Epithelial cell of esophagus (primary cell): ENCODE results near the gene CD84.
"Not testable (repeated sequence)": the region's sequence is repeated elsewhere in the genome, so short reads cannot be mapped to it uniquely, and the experiment has no call there.

Source experiments
- DNase-seq: peaks from one replicate; pipeline ENCODE4 v3.0.0; 2010; ENCODE audit warnings: low read depth
- H3K4me3 ChIP-seq: 2 replicates; pipeline ENCODE4 v1.5.1; 2011; ENCODE audit warnings: mild to moderate bottlenecking, low read length, control low read depth
- TF ChIP-seq, protein P1 (sequence below): IDR thresholded peaks from 2 replicates; pipeline ENCODE4 v1.5.1; 2011; ENCODE audit warnings: low read depth, mild to moderate bottlenecking, low read length, control low read depth, inconsistent platforms; ENCODE audit not compliant: insufficient read depth; ENCODE audit errors: missing control alignments

Gene CD84

DNA sequence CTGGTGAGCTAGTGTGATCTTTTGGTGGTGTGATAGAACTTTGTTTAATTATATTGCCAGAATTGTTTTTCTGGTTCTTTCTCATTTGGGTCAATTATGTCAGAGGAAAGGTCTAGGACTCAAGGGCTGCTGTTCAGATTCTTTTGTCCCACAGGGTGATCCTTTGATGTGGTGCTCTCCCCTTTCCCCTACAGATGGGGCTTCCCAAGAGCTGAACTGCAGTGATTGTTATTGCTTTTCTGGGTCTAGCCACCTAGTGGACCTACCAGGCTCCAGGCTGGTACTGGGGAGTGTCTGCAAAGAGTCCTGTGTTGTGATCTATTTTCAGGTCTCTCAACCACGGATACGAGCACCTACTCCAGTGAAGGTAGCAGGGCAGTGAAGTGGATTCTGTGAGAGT is 25.9 kb upstream of the CD84 start:
- no peak overlapping the region for H3K4me3 ChIP-seq
- TF ChIP-seq, protein P1, sequence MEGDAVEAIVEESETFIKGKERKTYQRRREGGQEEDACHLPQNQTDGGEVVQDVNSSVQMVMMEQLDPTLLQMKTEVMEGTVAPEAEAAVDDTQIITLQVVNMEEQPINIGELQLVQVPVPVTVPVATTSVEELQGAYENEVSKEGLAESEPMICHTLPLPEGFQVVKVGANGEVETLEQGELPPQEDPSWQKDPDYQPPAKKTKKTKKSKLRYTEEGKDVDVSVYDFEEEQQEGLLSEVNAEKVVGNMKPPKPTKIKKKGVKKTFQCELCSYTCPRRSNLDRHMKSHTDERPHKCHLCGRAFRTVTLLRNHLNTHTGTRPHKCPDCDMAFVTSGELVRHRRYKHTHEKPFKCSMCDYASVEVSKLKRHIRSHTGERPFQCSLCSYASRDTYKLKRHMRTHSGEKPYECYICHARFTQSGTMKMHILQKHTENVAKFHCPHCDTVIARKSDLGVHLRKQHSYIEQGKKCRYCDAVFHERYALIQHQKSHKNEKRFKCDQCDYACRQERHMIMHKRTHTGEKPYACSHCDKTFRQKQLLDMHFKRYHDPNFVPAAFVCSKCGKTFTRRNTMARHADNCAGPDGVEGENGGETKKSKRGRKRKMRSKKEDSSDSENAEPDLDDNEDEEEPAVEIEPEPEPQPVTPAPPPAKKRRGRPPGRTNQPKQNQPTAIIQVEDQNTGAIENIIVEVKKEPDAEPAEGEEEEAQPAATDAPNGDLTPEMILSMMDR = peak; percentile 4
- no peak for DNase-seq

DNA sequence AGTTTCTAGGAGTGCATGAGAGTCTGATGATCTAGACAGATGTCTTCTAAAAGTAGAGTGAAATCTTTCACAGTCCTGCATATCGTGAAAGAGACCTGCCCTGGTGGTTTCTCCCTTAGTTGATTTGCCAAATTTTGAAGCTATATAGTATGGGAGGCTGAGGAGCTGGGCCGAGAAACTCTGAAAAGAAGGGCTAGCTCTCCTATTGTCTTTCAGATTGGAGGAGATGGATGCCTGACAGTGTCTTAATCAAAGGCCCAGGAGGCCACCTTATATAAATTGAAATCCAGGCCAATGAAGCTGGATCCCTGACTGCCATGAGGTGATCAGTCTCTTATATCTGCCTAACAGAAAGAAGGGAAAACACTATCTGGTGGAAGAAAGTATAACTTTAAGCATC is 18.4 kb upstream of the CD84 start:
- no peak overlapping the region for H3K4me3 ChIP-seq
- no peak for DNase-seq
- TF ChIP-seq, protein P1 = no peak

DNA sequence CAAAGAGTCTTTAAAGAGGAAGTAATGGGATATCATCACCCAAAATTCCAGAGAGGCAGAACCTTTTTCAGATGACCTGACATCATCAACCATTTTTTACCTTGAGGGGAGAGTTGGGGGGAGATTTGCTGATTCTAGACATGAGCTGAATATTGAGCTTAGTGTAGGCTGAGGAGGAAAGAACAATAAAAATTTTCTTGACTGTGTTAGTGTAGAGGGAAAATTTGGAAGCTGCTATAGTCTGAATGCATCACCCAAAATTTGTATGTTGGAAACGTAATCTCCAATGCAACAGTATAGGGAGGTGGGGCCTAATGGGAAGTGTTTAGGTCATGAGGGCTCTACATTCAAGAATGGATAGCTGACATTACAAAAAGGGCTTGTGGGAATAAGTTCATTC is 17.8 kb upstream of the CD84 start:
- H3K4me3 ChIP-seq = no peak overlapping the region
- TF ChIP-seq, protein P1 = no peak
- DNase-seq = no peak

- TF ChIP-seq, protein P1 = no peak
- no peak overlapping the region for H3K4me3 ChIP-seq
These were observed 11.2 kb upstream of the CD84 start for GRCh38 chr1:160590488-160590887.

GRCh38 chr1:160588468-160588867 is 9.2 kb upstream of the CD84 start:
- no peak for DNase-seq
- TF ChIP-seq, protein P1 = no peak
- H3K4me3 ChIP-seq = no peak overlapping the region

More at GRCh38 chr1:160590488-160590887, 11.2 kb upstream of the CD84 start:
- no peak for DNase-seq

DNA sequence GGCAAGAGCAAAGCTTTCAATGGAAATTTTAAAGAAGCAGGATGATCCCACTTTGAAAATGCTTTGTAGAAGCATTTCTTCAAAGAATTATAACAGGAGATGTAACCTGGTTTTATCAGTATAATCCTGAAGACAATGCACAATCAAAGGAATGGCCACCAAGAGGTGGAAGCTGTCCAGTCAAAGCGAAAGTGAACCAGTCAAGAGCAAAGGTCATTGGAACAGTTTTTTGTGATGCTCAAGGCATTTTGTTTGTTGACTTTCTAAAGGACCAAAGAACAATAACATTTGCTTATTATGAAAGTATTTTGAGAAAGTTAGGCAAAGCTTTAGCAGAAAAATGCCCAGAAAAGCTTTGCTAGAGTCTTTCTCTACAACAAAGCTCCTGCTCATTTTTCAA is 5.5 kb upstream of the CD84 start:
- TF ChIP-seq, protein P1 = no peak
- no peak for DNase-seq
- no peak overlapping the region for H3K4me3 ChIP-seq

DNA sequence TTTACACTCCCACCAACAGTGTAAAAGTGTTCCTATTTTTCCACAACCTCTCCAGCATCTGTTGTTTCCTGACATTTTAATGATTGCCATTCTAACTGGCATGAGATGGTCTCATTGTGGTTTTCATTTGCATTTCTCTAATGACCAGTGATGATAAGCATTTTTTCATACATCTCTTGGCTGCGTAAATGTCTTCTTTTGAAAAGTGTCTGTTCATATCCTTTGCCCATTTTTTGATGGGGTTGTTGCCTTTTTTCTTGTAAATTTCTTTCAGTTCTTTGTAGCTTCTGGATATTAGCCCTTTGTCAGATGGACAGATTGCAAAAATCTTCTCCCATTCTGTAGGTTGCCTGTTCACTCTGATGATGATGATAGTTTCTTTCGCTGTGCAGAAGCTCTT is 3.7 kb upstream of the CD84 start:
- H3K4me3 ChIP-seq, DNase-seq: not testable (repeated sequence)

DNA sequence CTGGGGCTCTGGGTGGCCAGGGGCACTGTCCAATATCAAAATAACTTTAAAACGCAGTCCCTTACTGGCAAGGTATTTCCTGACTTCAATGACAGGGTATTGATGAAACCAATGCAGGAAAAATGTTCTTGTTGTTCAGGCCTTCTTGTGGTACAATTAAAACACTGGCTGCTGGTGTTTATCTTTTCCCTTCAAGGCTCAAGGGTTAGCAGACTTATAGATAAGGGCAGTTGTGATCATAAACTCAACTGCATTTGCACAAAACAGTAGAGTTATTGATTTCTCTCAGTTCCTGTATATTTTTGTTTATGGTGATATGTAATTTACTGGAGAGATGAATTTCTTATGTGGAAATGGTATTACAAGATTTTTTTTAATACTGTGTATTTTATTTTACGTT is 2.7 kb upstream of the CD84 start:
- TF ChIP-seq, protein P1 = no peak
- no peak overlapping the region for H3K4me3 ChIP-seq
- no peak for DNase-seq
